ENCODE data around the gene SMARCE1. TPM values are rescaled to one million over a fixed set of nuclear protein-coding genes. Genes with fewer than 3 reads are reported as not detected.
A peak's percentile ranks its signal among the peaks of the same experiment; 100 is the strongest.

SMARCE1 gene
- total and polyA plus RNA-seq, 9 of the 15 experiments (the other 6 are each of a cell fraction or from before 2014, with no cell fraction given) = 64.1 to 142 (median 114) TPM

GRCh38 chr17:40647624-40648383 is at the start of gene SMARCE1 (continued):
- TF ChIP-seq TOE1 (IDR thresholded peaks at IDR 0.05; ENCODE audit: borderline replicate concordance) (peak; percentile 25; the same call in 1 of the 2 replicates), TOE1 (CRISPR knock-in tag; IDR thresholded peaks at IDR 0.05; ENCODE audit: borderline replicate concordance, low read depth) (no peak), TCF7L2 (IDR thresholded peaks at IDR 0.05; ENCODE audit: low read depth, low read length) (no peak), ZEB2 (IDR thresholded peaks at IDR 0.05) (peak; percentile 100), DLX4 (CRISPR knock-in tag; IDR thresholded peaks at IDR 0.05) (no peak), RB1 (IDR thresholded peaks at IDR 0.05; ENCODE audit: low read depth) (peak; percentile 39; the same call in 1 of the 2 replicates), MAZ (CRISPR knock-in tag; conservative IDR thresholded peaks at IDR 0.05 in 1 of 2, IDR thresholded peaks at IDR 0.05 in 1 of 2) (peak; percentile 47 to 95; a peak in 3 of 4 replicates), RCOR1 (IDR thresholded peaks at IDR 0.05; ENCODE audit: borderline replicate concordance in 1 of 2, low read depth in 2 of 2, low read length in 2 of 2) (no peak), E2F5 (CRISPR knock-in tag; IDR thresholded peaks at IDR 0.05) (no peak), ASH1L (IDR thresholded peaks at IDR 0.05; ENCODE audit: borderline replicate concordance, low read depth, partially characterized antibody) (no peak), EWSR1 (IDR thresholded peaks at IDR 0.05; ENCODE audit: borderline replicate concordance, low read depth, partially characterized antibody) (no peak), TCF3 (CRISPR knock-in tag; IDR thresholded peaks at IDR 0.05) (0 out of 2 replicates have a peak, but pooled peaks have one; percentile 8), GATAD2A (IDR thresholded peaks at IDR 0.05) (peak; percentile 92), TEAD1 (CRISPR knock-in tag; IDR thresholded peaks at IDR 0.05) (peak in 1 of 2 experiments; percentile 62; a peak in 1 of 4 replicates), ZMIZ1 (IDR thresholded peaks at IDR 0.05; ENCODE audit: low read depth in 2 of 2, low read length in 2 of 2) (no peak; a peak in 1 of 4 replicates), NFE2 (IDR thresholded peaks at IDR 0.05; ENCODE audit: low read depth) (no peak), ZBTB5 (IDR thresholded peaks at IDR 0.05) (peak; percentile 93), ZNF274 (IDR thresholded peaks at IDR 0.05; ENCODE audit: borderline replicate concordance, low read depth, low read length) (no peak), POLR2B (IDR thresholded peaks at IDR 0.05; ENCODE audit: low read depth, partially characterized antibody) (peak; percentile 48), BHLHE40 (IDR thresholded peaks at IDR 0.05; ENCODE audit: low read length) (0 out of 2 replicates have a peak, but pooled peaks have one; percentile 24), ZNF644 (tag; IDR thresholded peaks at IDR 0.05; ENCODE audit: low read depth) (no peak)
